SK-N-SH treated with all-trans-retinoic acid at 6 μM for 48 hours (cell line): ENCODE data around the gene SUGCT.

ENCODE experiments used
- ATAC-seq: fragments of 200-7000 bp; cut with Tn5 transposase; 3 replicates; pipeline ENCODE4 v1.9.1; 2020; ENCODE audit warnings: mild to moderate bottlenecking, moderate library complexity
- ARNTL ChIP-seq: fragments of 450-650 bp; formaldehyde crosslinking; IDR thresholded peaks from 2 replicates; pipeline ENCODE4 v1.5.0; 2020; ENCODE audit warnings: low read depth, mild to moderate bottlenecking, moderate library complexity, borderline replicate concordance
- BACH2 ChIP-seq: fragments of 250-450 bp; sonication (Bioruptor Pico); IDR thresholded peaks from 2 replicates; pipeline ENCODE4 v1.9.0; 2021; ENCODE audit warnings: mild to moderate bottlenecking, borderline replicate concordance
- CSDC2 ChIP-seq: fragments of 250-450 bp; sonication (Bioruptor Pico); IDR thresholded peaks from 2 replicates; pipeline ENCODE4 v1.5.0; 2020; ENCODE audit warnings: mild to moderate bottlenecking, moderate library complexity
- ESRRG ChIP-seq: fragments of 250-450 bp; sonication (Bioruptor Pico); IDR thresholded peaks from 2 replicates; pipeline ENCODE4 v1.6.1; 2021; ENCODE audit warnings: mild to moderate bottlenecking
- GLIS3 ChIP-seq: fragments of 250-450 bp; sonication (Bioruptor Pico); IDR thresholded peaks from 2 replicates; pipeline ENCODE4 v1.5.0; 2020; ENCODE audit warnings: mild to moderate bottlenecking, moderate library complexity
- ISL1 ChIP-seq: fragments of 250-450 bp; sonication (Bioruptor Pico); IDR thresholded peaks from 2 replicates; pipeline ENCODE4 v2.1.2; 2022; ENCODE audit warnings: mild to moderate bottlenecking, moderate library complexity
- OSR1 ChIP-seq: fragments of 250-450 bp; sonication (Bioruptor Pico); IDR thresholded peaks from 2 replicates; pipeline ENCODE4 v1.8.0; 2022; ENCODE audit warnings: moderate library complexity, mild to moderate bottlenecking, inconsistent platforms
- PATZ1 ChIP-seq: fragments of 250-450 bp; sonication (Bioruptor Pico); IDR thresholded peaks from 2 replicates; pipeline ENCODE4 v1.8.0; 2020; ENCODE audit warnings: mild to moderate bottlenecking, moderate library complexity, borderline replicate concordance
- POU6F1 ChIP-seq: fragments of 250-450 bp; sonication (Bioruptor Pico); IDR thresholded peaks from 2 replicates; pipeline ENCODE4 v1.8.0; 2021; ENCODE audit warnings: low read depth, mild to moderate bottlenecking, moderate library complexity, borderline replicate concordance
- PPARA ChIP-seq: fragments of 250-450 bp; sonication (Bioruptor Pico); IDR thresholded peaks from 2 replicates; pipeline ENCODE4 v1.5.0; 2020; ENCODE audit warnings: mild to moderate bottlenecking, borderline replicate concordance
- RARB ChIP-seq: fragments of 250-450 bp; sonication (Bioruptor Pico); IDR thresholded peaks from 2 replicates; pipeline ENCODE4 v1.8.0; 2021; ENCODE audit warnings: mild to moderate bottlenecking, moderate library complexity
- SNAI2 ChIP-seq: fragments of 250-450 bp; sonication (Bioruptor Pico); IDR thresholded peaks from 2 replicates; pipeline ENCODE4 v1.5.0; 2020; ENCODE audit warnings: mild to moderate bottlenecking, moderate library complexity
- TCF4 ChIP-seq: fragments of 250-450 bp; sonication (Bioruptor Pico); IDR thresholded peaks from 2 replicates; pipeline ENCODE4 v1.8.0; 2021; ENCODE audit warnings: mild to moderate bottlenecking, moderate library complexity, borderline replicate concordance
- TOX ChIP-seq: fragments of 250-450 bp; sonication (Bioruptor Pico); IDR thresholded peaks from 2 replicates; pipeline ENCODE4 v1.8.0; 2021; ENCODE audit warnings: mild to moderate bottlenecking, moderate library complexity, borderline replicate concordance
- TSHZ2 ChIP-seq: fragments of 250-450 bp; sonication (Bioruptor Pico); IDR thresholded peaks from 2 replicates; pipeline ENCODE4 v1.5.0; 2020; ENCODE audit warnings: mild to moderate bottlenecking, moderate library complexity
- ZC3H10 ChIP-seq: fragments of 250-450 bp; sonication (Bioruptor Pico); IDR thresholded peaks from 2 replicates; pipeline ENCODE4 v1.5.1; 2021; ENCODE audit warnings: mild to moderate bottlenecking, moderate library complexity
- ZFP3 ChIP-seq: fragments of 250-450 bp; sonication (Bioruptor Pico); IDR thresholded peaks from 2 replicates; pipeline ENCODE4 v1.5.0; 2020; ENCODE audit warnings: mild to moderate bottlenecking, moderate library complexity
- ZFP30 ChIP-seq: fragments of 450-650 bp; formaldehyde crosslinking; IDR thresholded peaks from 2 replicates; pipeline ENCODE4 v1.5.0; 2022; ENCODE audit warnings: mild to moderate bottlenecking, moderate library complexity
- ZNF8 ChIP-seq: fragments of 450-650 bp; formaldehyde crosslinking; IDR thresholded peaks from 2 replicates; pipeline ENCODE4 v1.5.0; 2020; ENCODE audit warnings: mild to moderate bottlenecking, moderate library complexity
- TF ChIP-seq, protein P1 (sequence below): fragments of 250-450 bp; sonication (Bioruptor Pico); IDR thresholded peaks from 2 replicates; pipeline ENCODE4 v1.5.1; 2021; ENCODE audit warnings: mild to moderate bottlenecking, moderate library complexity
- TF ChIP-seq, protein P2 (sequence below): fragments of 250-450 bp; sonication (Bioruptor Pico); IDR thresholded peaks from 2 replicates; pipeline ENCODE4 v1.5.1; 2020; ENCODE audit warnings: low read depth, mild to moderate bottlenecking, moderate library complexity

SUGCT gene

GRCh38 chr7:40382145-40382544, 247.3 kb downstream of the SUGCT start (continued):
- TF ChIP-seq TSHZ2: no peak
- TF ChIP-seq, protein P1, sequence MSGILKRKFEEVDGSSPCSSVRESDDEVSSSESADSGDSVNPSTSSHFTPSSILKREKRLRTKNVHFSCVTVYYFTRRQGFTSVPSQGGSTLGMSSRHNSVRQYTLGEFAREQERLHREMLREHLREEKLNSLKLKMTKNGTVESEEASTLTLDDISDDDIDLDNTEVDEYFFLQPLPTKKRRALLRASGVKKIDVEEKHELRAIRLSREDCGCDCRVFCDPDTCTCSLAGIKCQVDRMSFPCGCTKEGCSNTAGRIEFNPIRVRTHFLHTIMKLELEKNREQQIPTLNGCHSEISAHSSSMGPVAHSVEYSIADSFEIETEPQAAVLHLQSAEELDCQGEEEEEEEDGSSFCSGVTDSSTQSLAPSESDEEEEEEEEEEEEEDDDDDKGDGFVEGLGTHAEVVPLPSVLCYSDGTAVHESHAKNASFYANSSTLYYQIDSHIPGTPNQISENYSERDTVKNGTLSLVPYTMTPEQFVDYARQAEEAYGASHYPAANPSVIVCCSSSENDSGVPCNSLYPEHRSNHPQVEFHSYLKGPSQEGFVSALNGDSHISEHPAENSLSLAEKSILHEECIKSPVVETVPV (CRISPR knock-in tag): no peak
- no peak for TF ChIP-seq TOX (CRISPR knock-in tag)
- no peak for TF ChIP-seq ARNTL (CRISPR knock-in tag)
- no peak for TF ChIP-seq ZFP30 (CRISPR knock-in tag)
- TF ChIP-seq BACH2 (CRISPR knock-in tag): no peak

- no peak for TF ChIP-seq RARB (CRISPR knock-in tag)
- TF ChIP-seq TCF4: no peak
- TF ChIP-seq POU6F1 (CRISPR knock-in tag): no peak
- TF ChIP-seq BACH2 (CRISPR knock-in tag): no peak
- no peak for TF ChIP-seq CSDC2 (CRISPR knock-in tag)
- TF ChIP-seq TSHZ2: no peak
- no peak for TF ChIP-seq OSR1 (CRISPR knock-in tag)
- TF ChIP-seq, protein P2, sequence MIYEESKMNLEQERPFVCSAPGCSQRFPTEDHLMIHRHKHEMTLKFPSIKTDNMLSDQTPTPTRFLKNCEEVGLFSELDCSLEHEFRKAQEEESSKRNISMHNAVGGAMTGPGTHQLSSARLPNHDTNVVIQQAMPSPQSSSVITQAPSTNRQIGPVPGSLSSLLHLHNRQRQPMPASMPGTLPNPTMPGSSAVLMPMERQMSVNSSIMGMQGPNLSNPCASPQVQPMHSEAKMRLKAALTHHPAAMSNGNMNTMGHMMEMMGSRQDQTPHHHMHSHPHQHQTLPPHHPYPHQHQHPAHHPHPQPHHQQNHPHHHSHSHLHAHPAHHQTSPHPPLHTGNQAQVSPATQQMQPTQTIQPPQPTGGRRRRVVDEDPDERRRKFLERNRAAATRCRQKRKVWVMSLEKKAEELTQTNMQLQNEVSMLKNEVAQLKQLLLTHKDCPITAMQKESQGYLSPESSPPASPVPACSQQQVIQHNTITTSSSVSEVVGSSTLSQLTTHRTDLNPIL (CRISPR knock-in tag): no peak
- no peak for TF ChIP-seq GLIS3 (CRISPR knock-in tag)
- TF ChIP-seq SNAI2: no peak
- no peak for TF ChIP-seq ZC3H10
- no peak for TF ChIP-seq ISL1
- TF ChIP-seq PPARA (CRISPR knock-in tag): no peak
- TF ChIP-seq PATZ1: no peak
- TF ChIP-seq ZNF8 (CRISPR knock-in tag): no peak
- TF ChIP-seq TOX (CRISPR knock-in tag): no peak
- TF ChIP-seq ZFP3: no peak
- no peak for TF ChIP-seq ESRRG
- TF ChIP-seq, all 23 proteins: peak for 0
- no peak for ATAC-seq
These were observed 258.9 kb downstream of the SUGCT start for GRCh38 chr7:40393660-40394059.
